ENCODE results near the gene NUDT17. TPM values are rescaled to one million over a fixed set of nuclear protein-coding genes. Genes with fewer than 3 reads are reported as not detected.
A peak's percentile ranks its signal among the peaks of the same experiment; 100 is the strongest.

Gene NUDT17
- total RNA-seq, 1 experiment from 2014 or later: 4.0 TPM

- H4K20me1 ChIP-seq (ENCODE audit: control insufficient read depth, insufficient read depth, insufficient read length): no peaks in the 10 kb centered on the region
- no peak overlapping the region for H3K4me2 ChIP-seq (ENCODE audit: insufficient read depth, insufficient read length, low read length)
- H3K23ac ChIP-seq (ENCODE audit: insufficient read length, low read depth, low read length): no peak overlapping the region
- peaks cover 4% of the 10 kb centered on the region; the same call in 1 of the 2 replicates for H3K4me1 ChIP-seq (ENCODE audit: insufficient read depth, low read length)
- H3K27ac ChIP-seq (ENCODE audit: insufficient read length, low read depth, low read length): no peak overlapping the region
- no peaks in the 10 kb centered on the region for H3K79me1 ChIP-seq (ENCODE audit: insufficient read depth, low read depth, low read length, poor library complexity, severe bottlenecking)
- H3K56ac ChIP-seq (ENCODE audit: insufficient read length, low read depth, low read length): no peak overlapping the region
- no peak overlapping the region for H3K4me3 Mint-ChIP-seq
- H2BK120ac ChIP-seq (ENCODE audit: low read depth, low read length, poor library complexity, severe bottlenecking): no peak overlapping the region
- peaks cover 0 to under 1% of the 10 kb centered on the region in 2 experiments; a peak in 1 of 5 replicates for H3K9me3 Mint-ChIP-seq
- no peak overlapping the region for H3K14ac ChIP-seq (ENCODE audit: insufficient read depth, low read length)
- no CpG with 5 or more reads among the region's 5 CpGs for whole genome bisulfite sequencing (ENCODE audit: extremely low coverage, insufficient read length, low lambda C conversion rate)
- H2AK5ac ChIP-seq (ENCODE audit: insufficient read length, low read length): no peak overlapping the region
- H3K9ac ChIP-seq (ENCODE audit: extremely low read depth, insufficient read length, low read length): no peak overlapping the region
- no peak overlapping the region for H3K18ac ChIP-seq (ENCODE audit: insufficient read length, low read depth, low read length)
- H2BK5ac ChIP-seq (ENCODE audit: insufficient read length, low read length): no peak overlapping the region
- H3K4ac ChIP-seq (ENCODE audit: low read depth, low read length): no peak overlapping the region
- H2BK12ac ChIP-seq (ENCODE audit: insufficient read length, low read depth, low read length): no peak overlapping the region
- H4K5ac ChIP-seq (ENCODE audit: insufficient read length, low read depth, low read length): no peak overlapping the region
- peaks cover 10% of the 10 kb centered on the region for H3K27me3 Mint-ChIP-seq (ENCODE audit: low read depth)
- H3K36me3 Mint-ChIP-seq (ENCODE audit: insufficient read depth in 1 of 3, low read depth in 3 of 3): peaks cover 0 to under 1% (median 0%) of the 10 kb centered on the region in 3 experiments; a peak in 2 of 7 replicates
- H3K9me3 ChIP-seq (ENCODE audit: control insufficient read depth, low read depth, low read length): no peaks in the 10 kb centered on the region
- H2AFZ ChIP-seq (ENCODE audit: low read length): no peak overlapping the region
- H3K27me3 ChIP-seq (ENCODE audit: insufficient read depth, low read length): no peaks in the 10 kb centered on the region
- no peak for DNase-seq
- peak overlapping the region in 1 of 3 experiments; percentile 46; a peak in 2 of 7 replicates for H3K27ac Mint-ChIP-seq
- H3K4me1 Mint-ChIP-seq: peaks cover 5 to 7% of the 10 kb centered on the region in 2 experiments
- H2BK15ac ChIP-seq (ENCODE audit: low read depth, low read length): no peak overlapping the region
- H3K79me2 ChIP-seq (ENCODE audit: insufficient read depth, low read length): no peaks in the 10 kb centered on the region
- H4K91ac ChIP-seq (ENCODE audit: insufficient read length, low read depth, low read length): no peak overlapping the region
- H3K23me2 ChIP-seq (ENCODE audit: insufficient read length, low read depth, low read length, poor library complexity, severe bottlenecking): no peaks in the 10 kb centered on the region
- no peak overlapping the region for H4K8ac ChIP-seq (replicated peaks; ENCODE audit: insufficient read length, low read depth, low read length)
- no peak overlapping the region for H3T11ph ChIP-seq (ENCODE audit: low read length)
- no peak for TF ChIP-seq CTCF (conservative IDR thresholded peaks at IDR 0.05)
- H2BK20ac ChIP-seq (ENCODE audit: low read depth, low read length, poor library complexity, severe bottlenecking): no peak overlapping the region
These were observed 18.0 kb downstream of the NUDT17 start for GRCh38 chr1:145863282-145864018.
